K562 (cell line): ENCODE measurements around the gene IQCE. TPM values are rescaled to one million over a fixed set of nuclear protein-coding genes. Genes with fewer than 3 reads are reported as not detected.

ENCODE experiments used
- ATAC-seq: fragments of 200-7000 bp; cut with Tn5 transposase; 3 replicates; pipeline ENCODE4 v1.9.1; 2020; ENCODE audit warnings: moderate library complexity
- BruUV-seq: library from RNA; stranded (reverse); fragments of 400-500 nt; replicated peaks from 2 replicates; lab custom pipeline; 2021; lab: Mats Ljungman, UMichigan
- CTCF ChIA-PET: fragments of 300-600 bp; formaldehyde crosslinking; extraction: SDS; loops from one replicate; lab custom pipeline; 2021; ENCODE audit warnings: low intra/inter-chr PET ratio; lab: Yijun Ruan, JAX
- POLR2A ChIA-PET: fragments of 300-600, 350-650 bp; sonication (Branson Sonifier 250); formaldehyde crosslinking; extraction: SDS; loops from one replicate; lab custom pipeline; 2021; ENCODE audit warnings: antibody characterized with exemption, inconsistent platforms; lab: Yijun Ruan, JAX
- DNase-seq, 4 experiments: peaks; one replicate each; pipeline versions ENCODE4 v3.0.0 to v3.0.0-alpha.2; 2011 to 2018; ENCODE audit warnings: low spot score in 3 of 4, mixed read lengths in 3 of 4; ENCODE audit errors: extremely low read depth in 1 of 4
- FAIRE-seq: peaks from 2 replicates; lab custom pipeline; 2011; peaks lifted over from hg19 to GRCh38; lab: Jason Lieb, UNC
- H2AFZ ChIP-seq: 2 replicates; pipeline ENCODE4 v1.6.0; 2011; ENCODE audit warnings: low read depth, low read length, control low read depth, inconsistent platforms
- H3K27ac ChIP-seq: fragments of 200-600 bp; 3 replicates; pipeline ENCODE4 v1.8.0; 2011; ENCODE audit warnings: low read depth, mild to moderate bottlenecking, control low read depth, inconsistent platforms, low read length, moderate library complexity, mixed read lengths; ENCODE audit errors: extremely low read depth
- H3K27me3 ChIP-seq, 2 experiments: fragments of 300-600 bp in 1 of 2; 2 replicates in 1 of 2; 3 replicates in 1 of 2; pipeline versions ENCODE4 v1.6.0 to v1.8.0; 2011; ENCODE audit warnings: inconsistent platforms in 2 of 2, low read length in 2 of 2, mild to moderate bottlenecking in 1 of 2, mixed read lengths in 1 of 2, moderate library complexity in 1 of 2; ENCODE audit not compliant: control insufficient read depth in 2 of 2, insufficient read depth in 2 of 2
- H3K36me3 ChIP-seq: fragments of 300-600 bp; 3 replicates; pipeline ENCODE4 v1.8.0; 2011; ENCODE audit warnings: mild to moderate bottlenecking, low read length, inconsistent platforms; ENCODE audit not compliant: control insufficient read depth, insufficient read depth
- H3K4me1 ChIP-seq, 2 experiments: fragments of 200-600 bp in 1 of 2; replicated peaks in 1 of 2; 2 replicates in 1 of 2; 3 replicates in 1 of 2; pipeline versions ENCODE4 v1.5.1 to v1.8.0; 2011; ENCODE audit warnings: inconsistent platforms in 2 of 2, low read length in 2 of 2, mild to moderate bottlenecking in 1 of 2, mixed read lengths in 1 of 2, moderate library complexity in 1 of 2; ENCODE audit not compliant: control insufficient read depth in 2 of 2, insufficient read depth in 2 of 2
- H3K4me2 ChIP-seq: 2 replicates; pipeline ENCODE4 v1.6.1; 2011; ENCODE audit warnings: low read length, control low read depth, inconsistent platforms, mixed read lengths; ENCODE audit not compliant: insufficient read depth
- H3K4me3 ChIP-seq: fragments of 200-600 bp; sonication (generic), shearing (Covaris generic); 2 replicates; pipeline ENCODE4 v1.5.1; 2016; ENCODE audit warnings: control low read depth, inconsistent platforms
- H3K79me2 ChIP-seq: fragments of 200-600 bp; 3 replicates; pipeline ENCODE4 v1.8.0; 2011; ENCODE audit warnings: low read length, inconsistent platforms; ENCODE audit not compliant: control insufficient read depth, insufficient read depth
- H3K9ac ChIP-seq, 2 experiments: 2 replicates each; pipeline versions ENCODE4 v1.6.0 to v1.6.1; 2011; ENCODE audit warnings: low read depth in 2 of 2, low read length in 2 of 2, control low read depth in 1 of 2, inconsistent platforms in 1 of 2, mild to moderate bottlenecking in 1 of 2, mixed read lengths in 1 of 2; ENCODE audit not compliant: insufficient read depth in 1 of 2
- H3K9me1 ChIP-seq: one replicate; pipeline ENCODE4 v1.6.0; 2011; ENCODE audit warnings: inconsistent platforms, mild to moderate bottlenecking, low read length, moderate library complexity; ENCODE audit not compliant: control insufficient read depth, insufficient read depth
- H3K9me3 ChIP-seq: replicated peaks from 2 replicates; pipeline ENCODE4 v1.5.1; 2011; ENCODE audit warnings: low read depth, low read length, inconsistent platforms; ENCODE audit not compliant: control insufficient read depth, insufficient read depth
- H4K20me1 ChIP-seq: replicated peaks from 2 replicates; pipeline ENCODE4 v1.6.1; 2011; ENCODE audit warnings: low read length, inconsistent platforms, mixed read lengths; ENCODE audit not compliant: control insufficient read depth, insufficient read depth
- ERF ChIP-seq: fragments of 450-650 bp; formaldehyde crosslinking; IDR thresholded peaks from 2 replicates; pipeline ENCODE4 v1.4.0; 2020; ENCODE audit warnings: mild to moderate bottlenecking, mixed read lengths
- WGBS: fragments of 100-300 bp; shearing (Covaris generic); methylation state at CpG from one replicate; pipeline ENCODE4 v1.1.6; 2016; ENCODE audit warnings: low coverage, mixed read lengths; ENCODE audit not compliant: insufficient coverage; ENCODE audit errors: missing lambda C conversion rate; 5-methylcytosine and 5-hydroxymethylcytosine counted together
- in situ Hi-C: fragments of 300-500 bp; cut with MboI; formaldehyde crosslinking; loops from 4 replicates; pipeline ENCODE4 v1.15.0; 2018; ENCODE audit warnings: inconsistent platforms, mixed read lengths
- intact Hi-C: fragments of 100-400 bp; cut with micrococcal nuclease; formaldehyde crosslinking; loops from 2 replicates; pipeline ENCODE4 v1.14.2; 2022
- polyA plus RNA-seq, 8 experiments: library from polyadenylated mRNA; depleted of rRNA in 4 of 8; stranded (reverse) in 5 of 8; unstranded in 3 of 8; fragments of >200 nt; fragmentation: Nextera tagmentation in 2 of 8; fragmentation: Illumina TruSeq in 1 of 8; extraction: Ambion mirVana in 2 of 8; extraction: Trizol in 1 of 8; gene quantifications; 2 replicates each; pipeline versions ENCODE4 v1.2.1 to v1.2.3, GENCODE V29; 2011 to 2014; ENCODE audit warnings: inconsistent platforms in 1 of 8, missing spikeins in 1 of 8
- total RNA-seq, 7 experiments: library from RNA; depleted of rRNA in 6 of 7; stranded (reverse); fragments of >200 nt in 6 of 7; fragmentation: Illumina TruSeq in 2 of 7; extraction: Trizol in 2 of 7; gene quantifications; 2 replicates each; pipeline versions ENCODE4 v1.2.1 to v1.2.3, GENCODE V29; 2011 to 2021; ENCODE audit warnings: low replicate concordance in 1 of 7
- TF ChIP-seq, protein P1 (sequence below): fragments of 250-450 bp; sonication (Bioruptor Pico); IDR thresholded peaks from 2 replicates; pipeline ENCODE4 v1.8.0; 2022; ENCODE audit warnings: inconsistent platforms

The IQCE gene
- total and polyA plus RNA-seq, 9 of the 15 experiments (the other 6 are each of a cell fraction or from before 2014, with no cell fraction given), result 0.18 to 8.5 (median 4.2) TPM

- BruUV-seq, result no TSS peak
- no peaks in the 10 kb centered on the region for H3K27me3 ChIP-seq
- H3K4me1 ChIP-seq, result peaks cover 0 to 18% of the 10 kb centered on the region in 2 experiments; a peak in 2 of 5 replicates
- in situ Hi-C loops (no loop called here), intact Hi-C loops (no loop called here)
- no peak overlapping the region for H3K27ac ChIP-seq
- no peak for DNase-seq
- H3K4me2 ChIP-seq, result no peak overlapping the region
- CTCF ChIA-PET, result no interaction called here
- TF ChIP-seq ERF, result no peak
- TF ChIP-seq, protein P1, sequence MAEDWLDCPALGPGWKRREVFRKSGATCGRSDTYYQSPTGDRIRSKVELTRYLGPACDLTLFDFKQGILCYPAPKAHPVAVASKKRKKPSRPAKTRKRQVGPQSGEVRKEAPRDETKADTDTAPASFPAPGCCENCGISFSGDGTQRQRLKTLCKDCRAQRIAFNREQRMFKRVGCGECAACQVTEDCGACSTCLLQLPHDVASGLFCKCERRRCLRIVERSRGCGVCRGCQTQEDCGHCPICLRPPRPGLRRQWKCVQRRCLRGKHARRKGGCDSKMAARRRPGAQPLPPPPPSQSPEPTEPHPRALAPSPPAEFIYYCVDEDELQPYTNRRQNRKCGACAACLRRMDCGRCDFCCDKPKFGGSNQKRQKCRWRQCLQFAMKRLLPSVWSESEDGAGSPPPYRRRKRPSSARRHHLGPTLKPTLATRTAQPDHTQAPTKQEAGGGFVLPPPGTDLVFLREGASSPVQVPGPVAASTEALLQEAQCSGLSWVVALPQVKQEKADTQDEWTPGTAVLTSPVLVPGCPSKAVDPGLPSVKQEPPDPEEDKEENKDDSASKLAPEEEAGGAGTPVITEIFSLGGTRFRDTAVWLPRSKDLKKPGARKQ (CRISPR knock-in tag), result no peak
- H3K79me2 ChIP-seq, result no peaks in the 10 kb centered on the region
- H4K20me1 ChIP-seq, result no peaks in the 10 kb centered on the region
- WGBS, result 75% methylated on average over 20 of the region's 24 CpGs
- ATAC-seq, result no peak
- no peak for FAIRE-seq
- H2AFZ ChIP-seq, result no peak overlapping the region
- no peaks in the 10 kb centered on the region for H3K9me3 ChIP-seq
- POLR2A ChIA-PET, result interaction anchor here (0.6 to 1.5 kb wide), 3 partner anchors 11 to 25 kb away, joined by 3 to 8 read pairs (median 3); no protein-coding TSS in a partner anchor
- H3K9me1 ChIP-seq, result no peaks in the 10 kb centered on the region
- peaks cover 7% of the 10 kb centered on the region; the same call in 1 of the 3 replicates for H3K36me3 ChIP-seq
- peak overlapping the region in 1 of 2 experiments; percentile 74; a peak in 1 of 4 replicates for H3K9ac ChIP-seq
- H3K4me3 ChIP-seq, result no peak overlapping the region
Observed at GRCh38 chr7:2586326-2587020, 27.7 kb downstream of the IQCE start.
